Measurements from ENCODE around the gene SLC35C1.
"Not testable (repeated sequence)": the region's sequence is repeated elsewhere in the genome, so short reads cannot be mapped to it uniquely, and the experiment has no call there.

The SLC35C1 gene

GRCh38 chr11:45788887-45789286, 16.1 kb upstream of the SLC35C1 start:
- no peak for DNase-seq (ENCODE audit: low spot score)

GRCh38 chr11:45791524-45791923, 13.4 kb upstream of the SLC35C1 start:
- DNase-seq (ENCODE audit: low spot score): no peak

GRCh38 chr11:45794169-45794568, 10.8 kb upstream of the SLC35C1 start:
- DNase-seq (ENCODE audit: low spot score): no peak

- no peak for DNase-seq (ENCODE audit: low spot score)
Measured at GRCh38 chr11:45795379-45795778, 9.6 kb upstream of the SLC35C1 start.

- no peak for DNase-seq (ENCODE audit: low spot score)
Measured at GRCh38 chr11:45796461-45796861, 8.5 kb upstream of the SLC35C1 start.

- DNase-seq (ENCODE audit: low spot score): no peak
Measured at GRCh38 chr11:45798793-45799441, 6.0 kb upstream of the SLC35C1 start.

GRCh38 chr11:45799562-45799961, 5.4 kb upstream of the SLC35C1 start:
- no peak for DNase-seq (ENCODE audit: low spot score)

- no peak for DNase-seq (ENCODE audit: low spot score)
Measured at GRCh38 chr11:45800261-45800660, 4.7 kb upstream of the SLC35C1 start.

- peak; percentile 27 for DNase-seq (ENCODE audit: low spot score)
Measured at GRCh38 chr11:45801723-45802315, 3.1 kb upstream of the SLC35C1 start.

GRCh38 chr11:45802531-45803317, 2.2 kb upstream of the SLC35C1 start:
- no peak for DNase-seq (ENCODE audit: low spot score)

- DNase-seq (ENCODE audit: low spot score): peak; percentile 72
Measured at GRCh38 chr11:45803971-45804760, 783 bp upstream of the SLC35C1 start.

- DNase-seq (ENCODE audit: low spot score): peak; percentile 70
Measured at GRCh38 chr11:45805305-45806071, 539 bp downstream of the SLC35C1 start.

GRCh38 chr11:45806072-45806933, 1.4 kb downstream of the SLC35C1 start:
- DNase-seq (ENCODE audit: low spot score): no peak

GRCh38 chr11:45806937-45807791, 2.2 kb downstream of the SLC35C1 start:
- no peak for DNase-seq (ENCODE audit: low spot score)

- no peak for DNase-seq (ENCODE audit: low spot score)
Measured at GRCh38 chr11:45807792-45808238, 2.9 kb downstream of the SLC35C1 start.

- not testable (repeated sequence) for DNase-seq (ENCODE audit: low spot score)
Measured at GRCh38 chr11:45808427-45808826, 3.5 kb downstream of the SLC35C1 start.

- DNase-seq (ENCODE audit: low spot score): no peak
Measured at GRCh38 chr11:45809456-45810395, 4.8 kb downstream of the SLC35C1 start.

- DNase-seq (ENCODE audit: low spot score): no peak
Measured at GRCh38 chr11:45810431-45811108, 5.6 kb downstream of the SLC35C1 start.

Measured in kidney tubule cell (primary cell).